GM19438 (cell line): Measurements from ENCODE around the gene TMC5.
"Not testable (repeated sequence)": the region's sequence is repeated elsewhere in the genome, so short reads cannot be mapped to it uniquely, and the experiment has no call there.

ENCODE experiments used
- ATAC-seq: cut with Tn5 transposase; IDR thresholded peaks from one replicate; pipeline ENCODE4 v1.9.1; 2021; ENCODE audit warnings: low read depth; ENCODE audit not compliant: unreplicated experiment

Gene TMC5

GRCh38 chr16:19528666-19529065 is 111.0 kb downstream of the TMC5 start:
- ATAC-seq = no peak

- ATAC-seq = no peak
These were observed 114.9 kb downstream of the TMC5 start for GRCh38 chr16:19532601-19533000.

GRCh38 chr16:19540241-19540970 is 122.7 kb downstream of the TMC5 start:
- no peak for ATAC-seq

GRCh38 chr16:19542138-19542821 is 124.6 kb downstream of the TMC5 start:
- ATAC-seq = no peak

- ATAC-seq = not testable (repeated sequence)
These were observed 125.8 kb downstream of the TMC5 start for GRCh38 chr16:19543278-19543996.

- ATAC-seq = no peak
These were observed 130.5 kb downstream of the TMC5 start for GRCh38 chr16:19548144-19548543.
